Measurements from ENCODE around the gene TNP2.
A peak's percentile ranks its signal among the peaks of the same experiment; 100 is the strongest.
"Not testable (repeated sequence)": the region's sequence is repeated elsewhere in the genome, so short reads cannot be mapped to it uniquely, and the experiment has no call there.

TNP2 gene

DNA sequence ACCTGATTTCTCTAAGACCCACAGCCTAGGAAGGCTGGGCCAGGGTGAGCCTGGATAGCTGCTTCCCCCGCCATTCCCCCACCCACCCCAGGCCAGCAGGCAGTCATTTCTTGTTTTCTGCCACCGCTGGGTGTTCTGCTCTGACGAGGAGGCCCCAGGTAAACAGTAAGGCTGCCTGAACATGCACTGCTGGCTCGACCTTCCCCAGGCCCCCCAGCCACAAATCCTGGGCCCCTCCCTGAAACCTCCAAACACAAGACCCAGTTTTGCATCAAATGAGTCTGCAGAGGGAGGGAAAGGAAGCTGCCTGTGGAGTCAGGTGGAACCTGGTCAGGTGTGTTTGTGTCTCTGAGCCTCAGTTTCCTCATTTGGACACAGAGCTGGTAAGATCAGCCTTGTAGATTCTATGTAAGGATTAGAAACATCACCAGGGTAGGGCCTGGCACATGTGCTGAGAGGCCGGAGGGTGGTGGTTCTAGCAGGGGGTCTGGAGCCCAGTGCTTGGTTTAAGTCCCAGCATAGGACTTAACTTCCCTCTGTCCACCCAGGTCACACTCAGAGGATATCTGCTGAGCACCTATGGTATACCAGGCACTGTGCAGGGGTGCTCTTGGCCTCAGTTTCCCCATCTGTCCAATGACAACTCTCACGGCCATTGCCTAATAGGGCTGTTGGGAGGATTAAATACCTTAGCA lies 30.9 kb upstream of the TNP2 start:
- no peak for DNase-seq

- not testable (repeated sequence) for DNase-seq
Observed at GRCh38 chr16:11298950-11299547, 29.9 kb upstream of the TNP2 start.

DNA sequence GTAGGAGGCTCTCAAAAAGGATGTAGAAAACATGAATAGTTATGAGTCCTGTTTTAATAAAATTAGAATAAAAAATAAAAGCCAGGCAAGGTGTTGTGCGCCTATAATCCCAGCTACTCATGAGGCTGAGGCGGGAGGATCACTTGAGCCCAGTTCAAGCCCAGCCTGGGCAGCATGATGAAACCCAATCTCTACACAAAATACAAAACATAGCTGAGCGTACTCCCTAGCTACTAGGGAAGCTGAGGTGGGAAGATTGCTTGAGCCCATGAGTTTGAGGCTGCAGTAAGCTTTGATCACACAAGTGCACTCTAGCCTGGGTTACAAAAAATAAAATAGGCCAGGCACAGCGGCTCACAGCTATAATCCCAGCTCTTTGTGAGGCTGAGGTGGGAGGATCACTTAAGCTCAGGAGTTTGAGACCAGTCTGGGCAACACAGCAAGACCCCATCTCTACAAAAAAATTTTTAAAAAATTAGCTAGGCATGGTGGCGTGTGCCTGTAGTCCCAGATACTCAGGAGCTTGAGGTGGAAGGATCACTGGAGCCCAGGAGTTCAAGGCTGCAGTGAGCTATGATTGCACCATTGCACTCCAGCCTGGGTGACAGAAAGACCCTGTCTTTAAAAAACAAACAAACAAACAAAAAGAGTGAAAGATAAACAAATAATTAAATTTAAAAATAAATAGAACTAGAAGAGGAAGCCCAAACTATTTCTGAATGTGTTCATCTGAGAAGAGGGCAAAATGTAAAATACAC lies 29.2 kb upstream of the TNP2 start:
- no peak for DNase-seq

DNA sequence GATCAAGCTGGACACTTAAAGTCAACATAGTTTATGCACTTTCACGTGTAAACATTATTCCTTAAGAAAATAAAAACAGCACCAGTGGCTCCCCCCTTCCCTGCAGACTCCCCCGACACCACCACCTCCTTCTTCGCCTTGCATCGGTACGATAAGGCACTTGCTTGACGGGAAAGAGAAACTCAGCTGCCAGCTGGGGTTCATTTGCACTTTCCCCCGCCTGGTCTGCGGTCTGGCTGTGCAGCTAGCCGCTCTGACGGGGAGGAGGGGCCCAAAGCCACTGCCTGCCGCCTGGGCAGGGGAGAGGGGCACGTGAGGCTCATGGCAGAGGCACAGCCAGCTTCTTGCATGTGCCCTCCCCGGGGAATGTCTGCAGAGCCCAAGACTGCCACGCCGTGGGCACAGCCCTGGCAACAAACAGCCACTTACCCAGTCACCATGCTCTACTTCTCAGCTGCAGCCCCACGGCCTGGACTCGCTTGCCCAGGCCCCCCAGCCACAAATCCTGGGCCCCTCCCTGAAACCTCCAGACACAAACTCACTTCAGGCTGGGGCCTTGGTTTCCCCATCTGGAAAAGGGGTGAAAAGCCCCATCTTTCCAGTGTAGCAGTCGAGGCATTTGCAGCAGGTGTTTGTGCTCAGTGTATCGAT lies 28.5 kb upstream of the TNP2 start:
- peak; percentile 50 for DNase-seq

- DNase-seq = no peak
Observed at GRCh38 chr16:11296706-11297491, 27.8 kb upstream of the TNP2 start.

- DNase-seq = no peak
Observed at GRCh38 chr16:11296351-11296705, 27.2 kb upstream of the TNP2 start.

- no peak for DNase-seq
Observed at GRCh38 chr16:11295672-11296071, 26.5 kb upstream of the TNP2 start.

GRCh38 chr16:11292076-11292748 lies 23.1 kb upstream of the TNP2 start:
- no peak for DNase-seq

GRCh38 chr16:11291091-11291703 lies 22.1 kb upstream of the TNP2 start:
- no peak for DNase-seq

DNA sequence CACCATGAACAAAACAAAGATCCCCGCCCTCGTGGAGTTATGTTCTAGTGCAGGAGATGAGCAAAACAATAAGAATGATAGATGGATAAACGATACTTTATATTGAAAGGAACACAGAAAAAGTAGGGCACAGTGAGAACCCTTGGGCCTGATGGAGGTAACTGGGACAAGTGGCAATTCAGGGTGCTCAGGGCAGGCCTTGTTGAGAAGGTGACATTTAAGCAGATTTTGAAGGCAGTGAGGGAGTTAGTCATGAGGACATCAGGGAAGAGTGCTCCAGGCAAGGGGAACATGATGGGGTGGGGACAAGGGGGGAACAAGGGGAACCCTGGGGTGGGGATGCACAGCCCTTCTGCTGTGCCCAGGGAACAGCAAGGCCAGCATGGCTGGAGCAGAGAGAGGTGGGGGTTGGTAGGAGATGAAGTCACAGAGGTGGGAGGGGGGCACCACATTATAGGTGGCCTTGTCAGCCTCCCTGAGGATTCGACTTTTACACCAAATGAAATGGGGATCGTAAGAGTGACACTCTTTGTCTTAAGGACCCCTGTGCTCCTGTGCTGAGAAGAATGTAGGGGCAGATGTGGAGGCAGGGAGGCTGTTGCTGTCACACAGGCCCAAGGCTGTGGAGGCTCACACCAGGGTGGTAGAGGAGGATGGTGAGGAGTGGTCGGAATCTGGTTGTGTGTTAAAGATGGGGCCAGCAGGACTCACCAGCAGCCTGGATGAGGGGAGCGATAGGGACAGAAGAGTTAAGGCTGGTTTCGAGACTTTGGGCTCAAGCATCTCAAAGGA lies 21.2 kb upstream of the TNP2 start:
- DNase-seq = no peak

DNA sequence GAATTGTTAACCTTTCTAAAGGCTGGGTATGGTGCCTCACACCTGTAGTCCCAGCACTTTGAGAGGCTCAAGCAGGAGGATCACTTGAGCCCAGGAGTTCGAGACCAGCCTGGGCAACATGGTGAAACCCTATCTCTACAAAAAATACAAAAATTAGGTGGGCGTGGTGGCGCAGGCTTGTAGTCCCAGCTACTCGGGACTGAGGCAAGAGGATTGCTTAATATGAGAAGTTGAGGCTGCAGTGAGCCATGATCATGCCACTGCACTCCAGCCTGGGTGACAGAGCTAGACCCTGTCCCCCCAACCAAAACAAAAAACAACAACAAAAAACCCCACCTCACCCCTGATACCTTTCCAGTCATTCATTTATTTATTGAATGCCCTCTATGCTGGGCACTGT lies 20.6 kb upstream of the TNP2 start:
- DNase-seq = not testable (repeated sequence)

DNA sequence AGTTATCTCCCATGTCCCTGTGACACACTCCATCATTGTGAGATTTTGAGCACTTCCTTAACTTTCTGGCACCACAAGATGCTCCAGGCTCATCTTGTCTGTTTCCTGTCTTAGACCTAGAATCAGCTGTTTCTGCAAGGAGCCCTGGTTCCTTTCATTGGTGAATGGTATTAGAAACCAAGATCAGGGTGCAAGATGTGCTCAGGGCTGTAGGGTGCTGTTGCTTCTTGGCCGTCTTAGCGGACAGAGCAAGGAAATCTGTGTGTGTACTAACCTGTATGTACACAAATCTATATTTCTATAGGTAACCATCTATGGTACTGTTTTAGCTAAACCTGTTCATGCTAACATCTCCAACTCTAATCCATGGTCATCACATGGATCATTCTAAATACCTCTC lies 20.1 kb upstream of the TNP2 start:
- DNase-seq = no peak

GRCh38 chr16:11285842-11286241 lies 16.7 kb upstream of the TNP2 start:
- no peak for DNase-seq

- DNase-seq = no peak
Observed at GRCh38 chr16:11283820-11284248, 14.7 kb upstream of the TNP2 start.

GRCh38 chr16:11280616-11281522 lies 11.7 kb upstream of the TNP2 start, which contains the start of gene PRM1:
PRM1 (minus strand) TSS chr16:11281330; CDS start chr16:11281238, 92 bp downstream.
- DNase-seq = no peak

- no peak for DNase-seq
Observed at GRCh38 chr16:11278681-11279628, 9.8 kb upstream of the TNP2 start.

DNA sequence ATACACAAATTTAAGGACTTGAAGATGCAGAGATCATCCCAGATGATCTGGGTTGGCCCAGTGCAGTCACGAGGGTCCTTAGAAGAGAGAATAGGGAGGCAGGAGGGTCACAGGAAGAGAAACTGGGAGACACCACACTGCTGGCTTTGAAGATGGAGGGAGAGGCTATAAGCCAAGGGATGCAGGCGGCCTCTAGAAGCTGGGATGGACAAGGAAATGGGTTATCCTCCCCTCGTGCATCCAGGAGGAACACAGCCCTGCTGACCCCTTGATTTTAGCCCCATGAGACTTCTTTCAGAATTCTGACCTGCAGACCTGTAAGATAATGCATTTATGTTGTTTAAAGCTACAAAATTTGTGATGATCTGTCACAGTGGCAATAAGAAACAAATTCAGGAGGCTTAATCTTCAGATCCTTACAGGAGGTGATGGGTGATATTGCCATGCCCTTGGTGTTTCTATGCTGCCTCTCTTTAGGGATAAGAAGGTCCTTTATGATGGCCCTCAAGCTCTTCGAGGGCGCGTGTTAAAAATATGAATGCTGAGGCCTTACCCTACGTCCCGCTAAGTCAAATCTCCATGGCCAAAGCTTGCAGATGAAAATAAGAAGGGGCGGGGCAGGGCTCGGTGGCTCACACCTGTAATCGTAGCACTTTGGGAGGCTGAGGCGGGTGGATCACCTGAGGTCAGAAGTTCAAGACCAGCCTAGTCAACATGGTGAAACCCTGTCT lies 8.6 kb upstream of the TNP2 start:
- DNase-seq = no peak

Measured in activated effector memory CD4-positive, alpha-beta T cell treated with Interleukin-2 at 50 U/mL for 16 hours (primary cell).